Keratinocyte (primary cell): ENCODE results near the gene MRPL24.

ENCODE experiments used
- CTCF ChIP-seq, 3 experiments: IDR thresholded peaks in 1 of 3; conservative IDR thresholded peaks in 1 of 3; optimal IDR thresholded peaks in 1 of 3; 2 replicates in 2 of 3; 3 replicates in 1 of 3; pipeline versions ENCODE3 to v1.5.1; 2011; ENCODE audit warnings: low read length in 3 of 3, mild to moderate bottlenecking in 3 of 3, moderate library complexity in 2 of 3, control low read depth in 1 of 3, inconsistent platforms in 1 of 3; ENCODE audit not compliant: insufficient read depth in 2 of 3; ENCODE audit errors: extremely low read depth in 1 of 3
- EZH2 ChIP-seq: IDR thresholded peaks from one replicate; pipeline ENCODE4 v1.6.1; 2012; ENCODE audit warnings: inconsistent platforms, mild to moderate bottlenecking, low read length, moderate library complexity

- TF ChIP-seq CTCF (optimal IDR thresholded peaks at IDR 0.05 in 1 of 3, IDR thresholded peaks at IDR 0.05 in 1 of 3, conservative IDR thresholded peaks at IDR 0.05 in 1 of 3; ENCODE audit: extremely low read depth in 1 of 3, insufficient read depth in 2 of 3, low read length in 3 of 3) (no peak), EZH2 (no peak)
Observed at GRCh38 chr1:156693848-156694689, 46.8 kb downstream of the MRPL24 start.
